ENCODE results near the gene YKT6.

The YKT6 gene

GRCh38 chr7:44262031-44262430 lies 61.3 kb downstream of the YKT6 start:
- Histone ChIP-seq H3K27ac (ENCODE audit: low read length) (no peak overlapping the region), H4K20me1 (ENCODE audit: insufficient read depth, low read length) (no peaks in the 10 kb centered on the region), H3K36me3 (replicated peaks; ENCODE audit: low read depth, low read length) (no peaks in the 10 kb centered on the region), H2AFZ (ENCODE audit: low read depth, low read length) (no peak overlapping the region), H3K27me3 (ENCODE audit: low read depth, low read length) (0 out of 2 replicates have a peak, but pooled peaks cover 3% of the 10 kb centered on the region), H3K79me2 (ENCODE audit: low read length) (no peaks in the 10 kb centered on the region), H3K4me1 (ENCODE audit: low read length) (peaks cover 31% of the 10 kb centered on the region), H3K4me2 (ENCODE audit: low read length) (no peak overlapping the region), H3K9me3 (ENCODE audit: insufficient read depth, low read length) (no peaks in the 10 kb centered on the region), H3K9ac (ENCODE audit: low read length) (no peak overlapping the region), H3K4me3 (ENCODE audit: low read length) (no peak overlapping the region)
- no peak for TF ChIP-seq CTCF (IDR thresholded peaks at IDR 0.05; ENCODE audit: low read depth, low read length)
- TF ChIP-seq EZH2phosphoT487 (IDR thresholded peaks at IDR 0.05; ENCODE audit: low read depth) = no peak

GRCh38 chr7:44263326-44264082 lies 62.7 kb downstream of the YKT6 start:
- H3K36me3 ChIP-seq (replicated peaks; ENCODE audit: low read depth, low read length) = no peaks in the 10 kb centered on the region

More at GRCh38 chr7:44263326-44264082, 62.7 kb downstream of the YKT6 start:
- Histone ChIP-seq H3K9ac (ENCODE audit: low read length) (no peak overlapping the region), H3K27ac (ENCODE audit: low read length) (no peak overlapping the region), H3K4me1 (ENCODE audit: low read length) (peaks cover 17% of the 10 kb centered on the region), H3K27me3 (ENCODE audit: low read depth, low read length) (peaks cover 11% of the 10 kb centered on the region), H3K79me2 (ENCODE audit: low read length) (no peaks in the 10 kb centered on the region), H3K9me3 (ENCODE audit: insufficient read depth, low read length) (no peaks in the 10 kb centered on the region), H3K4me2 (ENCODE audit: low read length) (no peak overlapping the region), H3K4me3 (ENCODE audit: low read length) (no peak overlapping the region), H2AFZ (ENCODE audit: low read depth, low read length) (no peak overlapping the region), H4K20me1 (ENCODE audit: insufficient read depth, low read length) (no peaks in the 10 kb centered on the region)
- TF ChIP-seq CTCF (IDR thresholded peaks at IDR 0.05; ENCODE audit: low read depth, low read length) (no peak), EZH2phosphoT487 (IDR thresholded peaks at IDR 0.05; ENCODE audit: low read depth) (no peak)
